GM21619 (cell line): ENCODE measurements around the gene PTPRN2.

Experiments
- ATAC-seq: cut with Tn5 transposase; IDR thresholded peaks from one replicate; pipeline ENCODE4 v1.9.1; 2021; ENCODE audit not compliant: unreplicated experiment

Gene PTPRN2

DNA sequence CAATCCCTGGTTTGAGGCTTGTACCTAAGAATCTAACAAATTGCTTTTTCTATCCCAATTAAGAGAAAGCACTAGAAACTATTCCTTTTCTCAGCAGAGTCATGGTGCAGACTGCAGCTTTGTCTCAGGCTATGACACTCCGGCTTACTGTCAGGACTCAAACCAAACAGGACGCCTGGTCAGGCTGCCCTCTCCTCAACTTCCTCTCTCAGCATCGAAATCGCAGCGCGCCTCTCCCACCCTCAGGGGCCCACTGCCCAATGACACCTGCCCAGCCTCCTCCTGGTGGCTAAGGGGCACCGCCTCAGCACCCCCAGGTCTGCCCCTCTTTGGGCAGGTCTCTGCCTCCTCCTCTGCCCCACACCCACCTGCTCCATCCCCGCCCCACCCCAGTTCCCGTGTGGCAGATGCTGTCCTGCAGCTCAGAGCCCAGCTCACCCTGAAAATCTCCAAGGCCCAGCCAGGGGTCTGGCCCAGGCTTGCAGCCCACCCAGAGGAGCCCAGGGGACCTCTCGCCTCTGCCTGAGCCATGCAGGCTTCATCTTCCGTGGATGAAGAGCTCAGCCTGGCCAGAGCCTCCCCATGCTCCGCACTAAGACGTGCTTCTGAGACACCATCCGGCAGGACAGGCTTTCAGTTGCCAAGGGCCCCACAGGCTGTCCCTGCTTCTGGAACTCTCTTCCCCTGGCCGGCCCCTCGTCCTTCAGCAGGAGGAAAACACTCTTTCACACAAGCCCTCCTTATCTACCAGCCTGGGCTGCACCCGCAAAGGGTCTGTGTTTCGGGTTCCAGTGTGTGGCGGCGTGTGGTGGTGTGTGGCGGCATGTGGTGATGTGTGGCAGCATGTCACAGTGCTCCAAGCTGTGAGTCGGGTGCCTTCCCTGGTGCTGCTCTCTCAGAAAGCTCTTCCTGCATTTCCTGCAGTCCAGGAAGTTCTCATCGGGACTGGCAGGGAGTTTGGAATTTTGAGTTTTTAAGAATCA is 16.4 kb upstream of the PTPRN2 start:
- ATAC-seq, result peak; percentile 19

GRCh38 chr7:158602905-158603772 is 15.5 kb upstream of the PTPRN2 start:
- peak; percentile 55 for ATAC-seq

GRCh38 chr7:158602041-158602440 is 14.4 kb upstream of the PTPRN2 start:
- no peak for ATAC-seq

DNA sequence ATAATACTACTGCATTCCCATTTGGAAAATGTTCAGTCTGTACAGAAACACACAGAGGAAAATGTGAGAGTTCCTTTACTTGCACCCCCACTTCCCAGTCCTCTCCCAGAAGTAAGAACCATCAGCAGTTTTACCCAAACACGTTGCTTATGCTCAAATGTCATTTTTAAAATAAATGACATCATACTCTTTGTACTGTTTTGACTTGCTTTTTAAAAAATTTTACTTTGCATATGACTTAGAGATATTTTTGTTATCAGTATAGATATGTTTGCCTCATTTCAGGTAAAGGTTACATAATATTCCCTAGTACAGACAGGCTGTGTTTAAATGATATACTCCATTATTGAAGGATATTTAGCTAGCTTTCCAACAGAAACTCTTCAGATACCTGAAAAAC is 13.5 kb upstream of the PTPRN2 start:
- no peak for ATAC-seq

GRCh38 chr7:158596745-158597144 is 9.1 kb upstream of the PTPRN2 start:
- ATAC-seq, result no peak

DNA sequence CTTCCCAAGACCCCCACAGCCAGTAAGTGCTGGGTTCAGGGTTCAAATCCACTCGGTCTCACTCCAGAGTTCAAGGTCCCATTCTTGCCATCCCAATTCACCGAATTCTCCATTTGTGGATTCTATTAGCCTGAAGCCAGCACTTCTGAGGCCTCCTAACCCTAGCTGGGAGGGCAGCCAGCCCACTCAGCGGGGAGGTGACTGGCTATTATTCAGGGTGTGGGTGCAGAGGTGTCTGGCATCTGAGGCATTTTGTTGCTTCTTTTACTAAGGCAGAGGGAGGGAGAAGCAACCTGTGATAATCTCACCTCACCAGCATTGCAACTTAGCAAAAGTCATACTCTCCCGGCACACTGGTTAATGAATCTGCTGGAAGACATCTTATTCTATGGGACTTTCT is 8.7 kb upstream of the PTPRN2 start:
- no peak for ATAC-seq

DNA sequence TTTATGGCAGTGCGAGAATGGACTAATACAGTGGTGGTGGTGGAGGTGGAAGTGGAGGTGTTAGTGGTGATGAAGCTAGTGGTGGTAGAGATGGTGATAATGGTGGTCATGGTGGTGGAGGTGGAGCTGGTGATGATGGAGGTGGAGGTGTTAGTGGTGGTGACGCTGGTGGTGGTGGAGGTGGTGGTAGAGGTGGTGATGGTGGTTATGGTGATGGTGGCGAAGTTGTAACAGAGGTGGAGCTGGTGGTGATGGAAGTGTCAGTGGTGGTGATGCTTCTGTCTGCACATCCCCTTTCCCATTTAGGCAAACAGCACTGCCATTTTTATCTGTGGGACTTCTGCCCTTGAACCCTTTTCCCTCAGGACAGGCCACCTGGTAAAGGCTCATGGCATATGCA is 7.4 kb upstream of the PTPRN2 start:
- ATAC-seq, result no peak

- ATAC-seq, result no peak
These were observed 4.9 kb upstream of the PTPRN2 start for GRCh38 chr7:158592541-158592940.

GRCh38 chr7:158591944-158592343 is 4.3 kb upstream of the PTPRN2 start:
- ATAC-seq, result no peak

- no peak for ATAC-seq
These were observed 2.5 kb upstream of the PTPRN2 start for GRCh38 chr7:158590181-158590530.

DNA sequence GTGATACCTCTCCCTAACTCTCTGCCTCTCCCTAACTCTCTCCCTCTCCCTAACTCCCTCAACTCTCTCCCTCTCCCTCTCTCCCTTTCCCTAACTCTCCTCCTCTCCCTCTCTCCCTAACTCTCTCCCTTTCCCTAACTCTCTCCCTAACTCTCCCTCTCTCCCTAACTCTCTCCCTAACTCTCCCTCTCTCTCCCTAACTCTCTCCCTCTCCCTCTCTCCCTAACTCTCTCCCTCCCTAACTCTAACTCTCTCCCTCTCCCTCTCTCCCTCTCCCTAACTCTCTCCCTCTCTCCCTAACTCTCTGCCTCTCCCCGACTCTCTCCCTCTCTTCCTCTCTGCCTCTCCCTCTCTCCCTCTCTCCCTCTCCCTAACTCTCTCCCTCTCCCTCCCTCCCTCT is 2.0 kb upstream of the PTPRN2 start:
- ATAC-seq, result no peak

GRCh38 chr7:158588878-158589442 is 1.3 kb upstream of the PTPRN2 start:
- no peak for ATAC-seq

DNA sequence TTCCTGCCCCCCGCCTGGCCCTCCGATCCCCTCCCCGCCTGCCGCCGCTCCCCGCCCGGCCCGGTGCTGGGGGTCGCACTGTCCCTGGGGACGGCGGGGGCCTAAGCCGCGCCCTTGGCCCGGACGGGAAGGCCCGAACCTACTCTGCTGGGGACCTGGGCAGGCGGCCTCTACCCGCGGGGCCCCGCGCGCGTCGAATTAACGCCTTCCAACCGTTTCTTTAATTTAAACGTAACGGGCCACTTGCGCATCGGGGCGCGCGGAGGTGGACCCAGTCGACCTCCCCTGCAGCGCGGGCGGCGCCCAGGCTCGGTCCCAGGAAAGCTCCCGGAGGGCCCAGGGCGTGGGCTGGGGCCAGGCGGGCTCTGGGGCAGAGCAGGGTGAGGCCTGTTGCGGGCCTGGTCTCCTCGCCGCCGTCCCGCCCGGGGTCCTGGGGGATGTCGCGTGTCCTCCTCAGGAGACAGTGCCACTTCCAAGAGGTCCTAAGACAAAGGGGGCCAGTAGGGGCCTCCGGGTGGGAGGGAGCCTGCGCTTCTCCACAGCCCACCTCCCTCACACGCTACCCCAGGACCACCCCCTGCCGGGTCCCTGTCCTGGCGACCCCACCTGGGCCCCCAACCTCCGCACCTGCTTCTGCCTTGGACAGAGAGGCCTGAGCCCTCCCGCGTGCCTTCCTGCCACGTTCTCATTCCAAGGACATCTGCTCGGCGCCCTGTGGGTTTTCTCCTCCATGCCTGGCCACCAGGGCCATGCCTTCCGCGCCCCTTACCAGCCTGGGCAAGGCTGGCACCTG is 658 bp upstream of the PTPRN2 start:
- no peak for ATAC-seq

- ATAC-seq, result no peak
These were observed 993 bp downstream of the PTPRN2 start for GRCh38 chr7:158586499-158587161.

- no peak for ATAC-seq
These were observed 1.7 kb downstream of the PTPRN2 start for GRCh38 chr7:158585721-158586498.

DNA sequence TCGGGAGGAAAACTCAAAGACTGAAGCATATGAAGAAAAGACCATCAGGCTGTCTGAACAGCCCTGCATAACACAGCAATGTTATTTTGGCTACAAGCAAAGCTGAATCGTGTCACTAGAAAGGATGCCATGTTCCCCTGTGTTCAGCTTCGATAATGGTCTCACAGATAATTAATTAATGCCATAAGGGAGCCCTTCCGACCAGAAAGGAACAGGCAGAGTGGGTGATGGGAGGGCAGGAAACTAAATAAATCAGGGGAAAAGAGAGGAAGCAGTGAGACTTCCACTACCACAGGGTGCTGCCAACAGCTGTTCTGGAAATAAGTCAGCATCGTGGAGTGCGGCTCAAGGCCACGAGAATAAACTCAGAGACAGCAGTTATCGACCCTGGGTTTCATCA is 3.2 kb downstream of the PTPRN2 start:
- ATAC-seq, result no peak

- ATAC-seq, result no peak
These were observed 3.8 kb downstream of the PTPRN2 start for GRCh38 chr7:158583810-158584209.

DNA sequence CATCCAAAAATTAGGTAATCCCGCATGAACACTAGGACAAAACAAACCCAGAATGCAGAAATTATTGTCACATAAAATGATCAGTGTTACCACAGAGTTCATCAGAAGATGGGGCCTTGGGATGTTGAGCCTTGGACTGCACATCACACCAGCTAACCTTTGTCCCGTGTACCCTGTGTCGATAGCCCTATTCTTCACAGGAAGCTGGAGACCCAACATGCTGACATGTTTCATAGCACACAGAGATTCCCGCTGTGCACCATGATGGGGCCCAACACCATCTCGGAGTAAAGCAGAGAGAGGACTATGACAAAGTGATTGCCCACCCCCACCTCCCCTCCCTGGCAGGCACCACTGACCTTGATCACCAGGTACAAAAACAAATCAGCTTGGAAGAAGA is 4.5 kb downstream of the PTPRN2 start:
- no peak for ATAC-seq

GRCh38 chr7:158582089-158582456 is 5.5 kb downstream of the PTPRN2 start:
- ATAC-seq, result no peak
